ENCODE data around the gene PLEKHG4.

DNA sequence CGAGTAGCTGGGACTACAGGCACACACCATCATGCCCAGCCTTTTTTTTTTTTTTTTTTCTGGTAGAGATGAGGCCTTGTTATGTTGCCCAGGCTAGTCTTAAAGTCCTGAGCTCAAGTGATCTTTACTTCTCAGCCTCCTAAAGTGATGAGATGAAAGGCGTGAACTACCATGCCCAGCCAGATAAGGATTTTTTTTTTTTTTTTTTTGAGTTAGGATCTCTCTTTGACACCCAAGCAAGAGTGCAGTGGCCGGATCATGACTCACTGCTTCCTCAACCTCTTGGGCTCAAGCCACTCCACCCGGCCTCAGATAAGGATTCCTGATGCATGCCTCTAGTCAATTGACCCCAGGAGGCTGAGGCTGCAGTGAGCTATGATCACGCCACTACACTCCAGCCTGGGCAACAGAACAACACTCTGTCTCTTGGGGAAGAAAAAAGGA is 11.2 kb upstream of the PLEKHG4 start:
- TF ChIP-seq JUNB (IDR thresholded peaks at IDR 0.05) (no peak), ZSCAN20 (CRISPR knock-in tag; IDR thresholded peaks at IDR 0.05) (no peak), POLR2A (IDR thresholded peaks at IDR 0.05; ENCODE audit: low read length) (no peak), TFCP2L1 (CRISPR knock-in tag; IDR thresholded peaks at IDR 0.05) (no peak)
- TF ChIP-seq, protein P1, sequence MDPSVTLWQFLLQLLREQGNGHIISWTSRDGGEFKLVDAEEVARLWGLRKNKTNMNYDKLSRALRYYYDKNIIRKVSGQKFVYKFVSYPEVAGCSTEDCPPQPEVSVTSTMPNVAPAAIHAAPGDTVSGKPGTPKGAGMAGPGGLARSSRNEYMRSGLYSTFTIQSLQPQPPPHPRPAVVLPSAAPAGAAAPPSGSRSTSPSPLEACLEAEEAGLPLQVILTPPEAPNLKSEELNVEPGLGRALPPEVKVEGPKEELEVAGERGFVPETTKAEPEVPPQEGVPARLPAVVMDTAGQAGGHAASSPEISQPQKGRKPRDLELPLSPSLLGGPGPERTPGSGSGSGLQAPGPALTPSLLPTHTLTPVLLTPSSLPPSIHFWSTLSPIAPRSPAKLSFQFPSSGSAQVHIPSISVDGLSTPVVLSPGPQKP (IDR thresholded peaks at IDR 0.05; ENCODE audit: low read depth, low read length): no peak
- TF ChIP-seq, protein P2, sequence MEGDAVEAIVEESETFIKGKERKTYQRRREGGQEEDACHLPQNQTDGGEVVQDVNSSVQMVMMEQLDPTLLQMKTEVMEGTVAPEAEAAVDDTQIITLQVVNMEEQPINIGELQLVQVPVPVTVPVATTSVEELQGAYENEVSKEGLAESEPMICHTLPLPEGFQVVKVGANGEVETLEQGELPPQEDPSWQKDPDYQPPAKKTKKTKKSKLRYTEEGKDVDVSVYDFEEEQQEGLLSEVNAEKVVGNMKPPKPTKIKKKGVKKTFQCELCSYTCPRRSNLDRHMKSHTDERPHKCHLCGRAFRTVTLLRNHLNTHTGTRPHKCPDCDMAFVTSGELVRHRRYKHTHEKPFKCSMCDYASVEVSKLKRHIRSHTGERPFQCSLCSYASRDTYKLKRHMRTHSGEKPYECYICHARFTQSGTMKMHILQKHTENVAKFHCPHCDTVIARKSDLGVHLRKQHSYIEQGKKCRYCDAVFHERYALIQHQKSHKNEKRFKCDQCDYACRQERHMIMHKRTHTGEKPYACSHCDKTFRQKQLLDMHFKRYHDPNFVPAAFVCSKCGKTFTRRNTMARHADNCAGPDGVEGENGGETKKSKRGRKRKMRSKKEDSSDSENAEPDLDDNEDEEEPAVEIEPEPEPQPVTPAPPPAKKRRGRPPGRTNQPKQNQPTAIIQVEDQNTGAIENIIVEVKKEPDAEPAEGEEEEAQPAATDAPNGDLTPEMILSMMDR (IDR thresholded peaks at IDR 0.05): no peak

Measured in A549 (cell line).